Eye (tissue), 1 donor: ENCODE data around the gene GPLD1.
A peak's percentile ranks its signal among the peaks of the same experiment; 100 is the strongest.
"Not testable (repeated sequence)": the region's sequence is repeated elsewhere in the genome, so short reads cannot be mapped to it uniquely, and the experiment has no call there.

Experiments
- DNase-seq: peaks from one replicate; pipeline ENCODE4 v3.0.0-alpha.2; 2015

Gene GPLD1

GRCh38 chr6:24408719-24409410 lies 80.5 kb downstream of the GPLD1 start:
- DNase-seq: no peak

- DNase-seq: no peak
These were observed 84.1 kb downstream of the GPLD1 start for GRCh38 chr6:24405262-24405661.

GRCh38 chr6:24403501-24403824 lies 85.9 kb downstream of the GPLD1 start:
- no peak for DNase-seq

GRCh38 chr6:24402697-24403500 lies 86.5 kb downstream of the GPLD1 start, which contains the start of gene MRS2:
Gene MRS2, plus strand, starts transcription at chr6:24402936. Its CDS starts 111 bp downstream, at chr6:24403047.
- DNase-seq: peak; percentile 87

GRCh38 chr6:24401458-24401857 lies 87.9 kb downstream of the GPLD1 start:
- no peak for DNase-seq

- not testable (repeated sequence) for DNase-seq
These were observed 89.0 kb downstream of the GPLD1 start for GRCh38 chr6:24400045-24401039.

GRCh38 chr6:24397631-24398030 lies 91.7 kb downstream of the GPLD1 start:
- no peak for DNase-seq

GRCh38 chr6:24396824-24397223 lies 92.6 kb downstream of the GPLD1 start:
- no peak for DNase-seq

GRCh38 chr6:24394780-24395437 lies 94.5 kb downstream of the GPLD1 start:
- DNase-seq: no peak

- DNase-seq: no peak
These were observed 95.2 kb downstream of the GPLD1 start for GRCh38 chr6:24394061-24394779.

- no peak for DNase-seq
These were observed 97.5 kb downstream of the GPLD1 start for GRCh38 chr6:24391756-24392405.

GRCh38 chr6:24391208-24391607 lies 98.2 kb downstream of the GPLD1 start:
- no peak for DNase-seq

- DNase-seq: no peak
These were observed 101.6 kb downstream of the GPLD1 start for GRCh38 chr6:24387818-24388217.

GRCh38 chr6:24385536-24386269 lies 103.7 kb downstream of the GPLD1 start:
- DNase-seq: no peak

- not testable (repeated sequence) for DNase-seq
These were observed 104.8 kb downstream of the GPLD1 start for GRCh38 chr6:24384369-24385130.

- not testable (repeated sequence) for DNase-seq
These were observed 106.4 kb downstream of the GPLD1 start for GRCh38 chr6:24382891-24383494.

- DNase-seq: no peak
These were observed 107.2 kb downstream of the GPLD1 start for GRCh38 chr6:24382220-24382540.

GRCh38 chr6:24381476-24382219 lies 107.7 kb downstream of the GPLD1 start:
- DNase-seq: no peak
